ENCODE data around the gene SPEF2. TPM values are rescaled to one million over a fixed set of nuclear protein-coding genes. Genes with fewer than 3 reads are reported as not detected.

SPEF2 gene
- polyA plus RNA-seq, 1 donor from 2014 or later: 18.5 TPM

DNA sequence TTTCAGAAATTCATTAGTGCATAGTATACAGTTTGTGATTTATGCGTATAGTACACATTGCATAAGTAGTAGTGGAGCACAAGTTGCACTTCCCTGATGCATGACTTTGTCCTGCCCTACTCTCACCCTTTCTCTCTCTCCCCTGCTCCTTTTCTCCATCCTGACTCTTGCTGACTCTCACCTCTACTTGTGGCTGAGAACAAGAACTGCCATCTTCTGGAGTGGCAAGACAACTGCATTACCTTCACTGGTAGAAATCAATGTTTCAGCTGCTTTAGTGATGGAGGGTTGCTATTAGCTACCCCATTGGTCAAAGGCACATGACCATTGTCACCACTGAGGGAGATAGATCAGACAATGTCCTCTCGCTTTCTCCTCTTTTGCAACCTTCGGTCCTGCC is 26.9 kb downstream of the SPEF2 start:
- H3K79me2 ChIP-seq (replicated peaks; ENCODE audit: insufficient read depth, low read length): no peaks in the 10 kb centered on the region
- H3K9me3 ChIP-seq (ENCODE audit: low read length): no peaks in the 10 kb centered on the region
- H3F3A ChIP-seq (ENCODE audit: insufficient read depth, low read length, poor library complexity, severe bottlenecking): no peaks in the 10 kb centered on the region
- no peaks in the 10 kb centered on the region for H3K27me3 ChIP-seq (ENCODE audit: insufficient read depth, low read depth, low read length)
- TF ChIP-seq, protein P1, sequence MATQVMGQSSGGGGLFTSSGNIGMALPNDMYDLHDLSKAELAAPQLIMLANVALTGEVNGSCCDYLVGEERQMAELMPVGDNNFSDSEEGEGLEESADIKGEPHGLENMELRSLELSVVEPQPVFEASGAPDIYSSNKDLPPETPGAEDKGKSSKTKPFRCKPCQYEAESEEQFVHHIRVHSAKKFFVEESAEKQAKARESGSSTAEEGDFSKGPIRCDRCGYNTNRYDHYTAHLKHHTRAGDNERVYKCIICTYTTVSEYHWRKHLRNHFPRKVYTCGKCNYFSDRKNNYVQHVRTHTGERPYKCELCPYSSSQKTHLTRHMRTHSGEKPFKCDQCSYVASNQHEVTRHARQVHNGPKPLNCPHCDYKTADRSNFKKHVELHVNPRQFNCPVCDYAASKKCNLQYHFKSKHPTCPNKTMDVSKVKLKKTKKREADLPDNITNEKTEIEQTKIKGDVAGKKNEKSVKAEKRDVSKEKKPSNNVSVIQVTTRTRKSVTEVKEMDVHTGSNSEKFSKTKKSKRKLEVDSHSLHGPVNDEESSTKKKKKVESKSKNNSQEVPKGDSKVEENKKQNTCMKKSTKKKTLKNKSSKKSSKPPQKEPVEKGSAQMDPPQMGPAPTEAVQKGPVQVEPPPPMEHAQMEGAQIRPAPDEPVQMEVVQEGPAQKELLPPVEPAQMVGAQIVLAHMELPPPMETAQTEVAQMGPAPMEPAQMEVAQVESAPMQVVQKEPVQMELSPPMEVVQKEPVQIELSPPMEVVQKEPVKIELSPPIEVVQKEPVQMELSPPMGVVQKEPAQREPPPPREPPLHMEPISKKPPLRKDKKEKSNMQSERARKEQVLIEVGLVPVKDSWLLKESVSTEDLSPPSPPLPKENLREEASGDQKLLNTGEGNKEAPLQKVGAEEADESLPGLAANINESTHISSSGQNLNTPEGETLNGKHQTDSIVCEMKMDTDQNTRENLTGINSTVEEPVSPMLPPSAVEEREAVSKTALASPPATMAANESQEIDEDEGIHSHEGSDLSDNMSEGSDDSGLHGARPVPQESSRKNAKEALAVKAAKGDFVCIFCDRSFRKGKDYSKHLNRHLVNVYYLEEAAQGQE (IDR thresholded peaks at IDR 0.05; ENCODE audit: borderline replicate concordance): no peak
- TF ChIP-seq EZH2 (IDR thresholded peaks at IDR 0.05; ENCODE audit: borderline replicate concordance, insufficient read depth, low read length, poor library complexity, severe bottlenecking) (no peak), RAD21 (conservative IDR thresholded peaks at IDR 0.05) (no peak), SMC3 (conservative IDR thresholded peaks at IDR 0.05; ENCODE audit: poor library complexity) (no peak), POLR2AphosphoS5 (IDR thresholded peaks at IDR 0.05) (no peak), TAF1 (IDR thresholded peaks at IDR 0.05; ENCODE audit: low read depth) (no peak), EP300 (conservative IDR thresholded peaks at IDR 0.05; ENCODE audit: poor library complexity, severe bottlenecking) (no peak), MXI1 (conservative IDR thresholded peaks at IDR 0.05; ENCODE audit: poor library complexity, severe bottlenecking) (no peak)
- TF ChIP-seq, protein P2, sequence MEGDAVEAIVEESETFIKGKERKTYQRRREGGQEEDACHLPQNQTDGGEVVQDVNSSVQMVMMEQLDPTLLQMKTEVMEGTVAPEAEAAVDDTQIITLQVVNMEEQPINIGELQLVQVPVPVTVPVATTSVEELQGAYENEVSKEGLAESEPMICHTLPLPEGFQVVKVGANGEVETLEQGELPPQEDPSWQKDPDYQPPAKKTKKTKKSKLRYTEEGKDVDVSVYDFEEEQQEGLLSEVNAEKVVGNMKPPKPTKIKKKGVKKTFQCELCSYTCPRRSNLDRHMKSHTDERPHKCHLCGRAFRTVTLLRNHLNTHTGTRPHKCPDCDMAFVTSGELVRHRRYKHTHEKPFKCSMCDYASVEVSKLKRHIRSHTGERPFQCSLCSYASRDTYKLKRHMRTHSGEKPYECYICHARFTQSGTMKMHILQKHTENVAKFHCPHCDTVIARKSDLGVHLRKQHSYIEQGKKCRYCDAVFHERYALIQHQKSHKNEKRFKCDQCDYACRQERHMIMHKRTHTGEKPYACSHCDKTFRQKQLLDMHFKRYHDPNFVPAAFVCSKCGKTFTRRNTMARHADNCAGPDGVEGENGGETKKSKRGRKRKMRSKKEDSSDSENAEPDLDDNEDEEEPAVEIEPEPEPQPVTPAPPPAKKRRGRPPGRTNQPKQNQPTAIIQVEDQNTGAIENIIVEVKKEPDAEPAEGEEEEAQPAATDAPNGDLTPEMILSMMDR (IDR thresholded peaks at IDR 0.05; ENCODE audit: poor library complexity, severe bottlenecking): no peak
- H3K9ac ChIP-seq (ENCODE audit: low read length): no peak overlapping the region
- H3K4me2 ChIP-seq (ENCODE audit: low read length): no peak overlapping the region
- no peaks in the 10 kb centered on the region for H3K36me3 ChIP-seq (ENCODE audit: insufficient read depth, low read length)
- no peak overlapping the region for H3K27ac ChIP-seq (ENCODE audit: low read length)
- H2AFZ ChIP-seq (ENCODE audit: low read depth, low read length): no peak overlapping the region
- no peaks in the 10 kb centered on the region for H4K20me1 ChIP-seq (ENCODE audit: insufficient read depth)
- H3K9me2 ChIP-seq (ENCODE audit: insufficient read depth, low read length): no peaks in the 10 kb centered on the region
- H3K4me3 ChIP-seq (ENCODE audit: low read length): no peak overlapping the region

DNA sequence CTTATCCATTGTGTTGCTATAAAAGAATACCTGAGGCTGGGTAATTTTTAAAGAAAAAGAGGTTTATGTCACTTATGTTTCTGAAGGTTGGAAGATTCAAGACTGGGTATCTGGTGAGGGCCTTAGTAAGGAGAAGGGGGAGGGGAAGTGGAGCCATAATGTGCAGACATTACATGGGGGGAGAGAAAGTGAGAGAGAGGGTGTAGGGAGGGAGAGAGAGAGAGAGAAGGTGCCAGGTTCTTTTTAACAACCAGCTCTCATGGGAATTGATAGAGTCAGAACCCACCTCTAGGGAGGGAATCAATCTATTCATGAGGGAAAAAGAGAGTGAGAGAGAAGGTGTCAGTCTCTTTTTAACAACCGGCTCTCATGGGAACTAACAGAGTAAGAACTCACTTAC is 29.5 kb downstream of the SPEF2 start:
- Histone ChIP-seq H3K9me3 (ENCODE audit: low read length) (no peaks in the 10 kb centered on the region), H3F3A (ENCODE audit: insufficient read depth, low read length, poor library complexity, severe bottlenecking) (no peaks in the 10 kb centered on the region), H3K79me2 (replicated peaks; ENCODE audit: insufficient read depth, low read length) (no peaks in the 10 kb centered on the region), H3K4me2 (ENCODE audit: low read length) (no peak overlapping the region), H4K20me1 (ENCODE audit: insufficient read depth) (no peaks in the 10 kb centered on the region), H3K36me3 (ENCODE audit: insufficient read depth, low read length) (no peaks in the 10 kb centered on the region), H3K9ac (ENCODE audit: low read length) (no peak overlapping the region), H3K27me3 (ENCODE audit: insufficient read depth, low read depth, low read length) (no peaks in the 10 kb centered on the region), H2AFZ (ENCODE audit: low read depth, low read length) (no peak overlapping the region), H3K4me3 (ENCODE audit: low read length) (no peak overlapping the region), H3K27ac (ENCODE audit: low read length) (no peak overlapping the region), H3K9me2 (ENCODE audit: insufficient read depth, low read length) (no peaks in the 10 kb centered on the region)
- TF ChIP-seq RAD21 (conservative IDR thresholded peaks at IDR 0.05) (no peak), MXI1 (conservative IDR thresholded peaks at IDR 0.05; ENCODE audit: poor library complexity, severe bottlenecking) (no peak), POLR2AphosphoS5 (IDR thresholded peaks at IDR 0.05) (no peak), EZH2 (IDR thresholded peaks at IDR 0.05; ENCODE audit: borderline replicate concordance, insufficient read depth, low read length, poor library complexity, severe bottlenecking) (no peak)
- TF ChIP-seq, protein P2 (IDR thresholded peaks at IDR 0.05; ENCODE audit: poor library complexity, severe bottlenecking): no peak

All from neural cell (in vitro differentiated cells).